ENCODE measurements around the gene NBAS. TPM values are rescaled to one million over a fixed set of nuclear protein-coding genes. Genes with fewer than 3 reads are reported as not detected.

NBAS gene
- total and polyA plus RNA-seq, 2 of the 4 experiments (the other 2 are of a cell fraction), result 22.3 to 105 TPM

DNA sequence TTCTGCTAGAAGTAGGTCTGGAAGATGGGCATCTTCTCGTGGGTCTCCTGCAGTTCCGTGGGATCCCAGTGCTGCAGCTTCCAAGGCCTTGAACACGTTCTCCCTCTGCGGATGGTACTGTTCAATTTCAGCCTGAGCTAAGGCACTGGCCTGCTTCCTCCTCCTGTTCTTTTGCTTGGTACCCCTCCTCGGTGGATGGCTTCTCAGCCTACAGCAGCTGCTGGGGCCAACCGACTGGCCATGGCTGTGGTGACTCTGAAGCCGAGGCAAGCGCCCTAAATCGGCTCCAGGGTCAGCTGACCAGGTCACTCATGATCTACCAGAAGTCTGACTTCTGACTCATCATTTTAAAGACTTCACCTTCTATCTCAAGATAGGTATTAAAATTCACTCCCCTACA is 150.2 kb downstream of the NBAS start:
- H3K4me1 ChIP-seq (ENCODE audit: control insufficient read depth, insufficient read depth, low read length), result no peaks in the 10 kb centered on the region
- no peak overlapping the region for H3K4me2 ChIP-seq (ENCODE audit: low read depth, low read length)
- H4K91ac ChIP-seq (ENCODE audit: insufficient read depth, low read depth, low read length), result no peak overlapping the region
- no peak overlapping the region for H2BK120ac ChIP-seq (ENCODE audit: low read depth, low read length)
- no peak overlapping the region for H3K9ac ChIP-seq (ENCODE audit: low read depth, low read length)
- no peak overlapping the region for H2AK5ac ChIP-seq (ENCODE audit: low read depth, low read length)
- no peaks in the 10 kb centered on the region for H4K20me1 ChIP-seq (ENCODE audit: insufficient read depth, low read length)
- peaks cover 0 to 5% of the 10 kb centered on the region in 2 experiments; a peak in 1 of 4 replicates for H3K79me1 ChIP-seq (ENCODE audit: low read depth in 1 of 2, low read length in 2 of 2)
- no peak overlapping the region for H4K8ac ChIP-seq (ENCODE audit: low read depth in 2 of 2, low read length in 2 of 2)
- ChIA-PET CTCF (interaction anchor here (0.5 to 1.1 kb wide), 3 partner anchors 11 to 45 kb away, joined by 3 to 4 read pairs (median 4); no protein-coding TSS in a partner anchor), POLR2A (ENCODE audit: unreplicated experiment) (no interaction called here)
- no peak overlapping the region for H2AK9ac ChIP-seq (replicated peaks; ENCODE audit: low read depth, low read length, poor library complexity)
- H3K56ac ChIP-seq (ENCODE audit: extremely low read depth, insufficient read depth, low read length), result no peak overlapping the region
- H2BK15ac ChIP-seq (ENCODE audit: low read depth, low read length), result no peak overlapping the region
- no peak overlapping the region for H3K4ac ChIP-seq (ENCODE audit: low read depth, low read length)
- no peak overlapping the region for H3K14ac ChIP-seq (replicated peaks; ENCODE audit: low read depth, low read length)
- dilution Hi-C loops (cut with HindIII; ENCODE audit: low sequenced_read_pairs, unreplicated experiment), result no loop called here
- peaks cover 8% of the 10 kb centered on the region for H3K36me3 ChIP-seq (ENCODE audit: control insufficient read depth, insufficient read depth, low read length)
- in situ Hi-C loops (cut with MboI; ENCODE audit: low sequenced_read_pairs), result no loop called here
- H3K18ac ChIP-seq (ENCODE audit: low read depth, low read length), result no peak overlapping the region
- H3K9me3 ChIP-seq (ENCODE audit: control insufficient read depth, insufficient read depth, low read length), result no peaks in the 10 kb centered on the region
- H2AFZ ChIP-seq (replicated peaks; ENCODE audit: low read length, poor library complexity), result no peak overlapping the region
- ATAC-seq (ENCODE audit: low read depth) (no peak), DNase-seq (no peak)
- no peak for TF ChIP-seq RFX5 (IDR thresholded peaks at IDR 0.05; ENCODE audit: low read depth, low read length)
- TF ChIP-seq, protein P1, sequence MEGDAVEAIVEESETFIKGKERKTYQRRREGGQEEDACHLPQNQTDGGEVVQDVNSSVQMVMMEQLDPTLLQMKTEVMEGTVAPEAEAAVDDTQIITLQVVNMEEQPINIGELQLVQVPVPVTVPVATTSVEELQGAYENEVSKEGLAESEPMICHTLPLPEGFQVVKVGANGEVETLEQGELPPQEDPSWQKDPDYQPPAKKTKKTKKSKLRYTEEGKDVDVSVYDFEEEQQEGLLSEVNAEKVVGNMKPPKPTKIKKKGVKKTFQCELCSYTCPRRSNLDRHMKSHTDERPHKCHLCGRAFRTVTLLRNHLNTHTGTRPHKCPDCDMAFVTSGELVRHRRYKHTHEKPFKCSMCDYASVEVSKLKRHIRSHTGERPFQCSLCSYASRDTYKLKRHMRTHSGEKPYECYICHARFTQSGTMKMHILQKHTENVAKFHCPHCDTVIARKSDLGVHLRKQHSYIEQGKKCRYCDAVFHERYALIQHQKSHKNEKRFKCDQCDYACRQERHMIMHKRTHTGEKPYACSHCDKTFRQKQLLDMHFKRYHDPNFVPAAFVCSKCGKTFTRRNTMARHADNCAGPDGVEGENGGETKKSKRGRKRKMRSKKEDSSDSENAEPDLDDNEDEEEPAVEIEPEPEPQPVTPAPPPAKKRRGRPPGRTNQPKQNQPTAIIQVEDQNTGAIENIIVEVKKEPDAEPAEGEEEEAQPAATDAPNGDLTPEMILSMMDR (conservative IDR thresholded peaks at IDR 0.05; ENCODE audit: low read depth, low read length), result no peak
- TF ChIP-seq CHD1 (IDR thresholded peaks at IDR 0.05; ENCODE audit: low read depth, low read length), result no peak
- no peak for TF ChIP-seq FOS (IDR thresholded peaks at IDR 0.05; ENCODE audit: low read depth, low read length)
- TF ChIP-seq MXI1 (IDR thresholded peaks at IDR 0.05; ENCODE audit: borderline replicate concordance, low read depth, low read length), result no peak
- TF ChIP-seq CEBPB (IDR thresholded peaks at IDR 0.05; ENCODE audit: low read depth, low read length), result no peak
- TF ChIP-seq, protein P2, sequence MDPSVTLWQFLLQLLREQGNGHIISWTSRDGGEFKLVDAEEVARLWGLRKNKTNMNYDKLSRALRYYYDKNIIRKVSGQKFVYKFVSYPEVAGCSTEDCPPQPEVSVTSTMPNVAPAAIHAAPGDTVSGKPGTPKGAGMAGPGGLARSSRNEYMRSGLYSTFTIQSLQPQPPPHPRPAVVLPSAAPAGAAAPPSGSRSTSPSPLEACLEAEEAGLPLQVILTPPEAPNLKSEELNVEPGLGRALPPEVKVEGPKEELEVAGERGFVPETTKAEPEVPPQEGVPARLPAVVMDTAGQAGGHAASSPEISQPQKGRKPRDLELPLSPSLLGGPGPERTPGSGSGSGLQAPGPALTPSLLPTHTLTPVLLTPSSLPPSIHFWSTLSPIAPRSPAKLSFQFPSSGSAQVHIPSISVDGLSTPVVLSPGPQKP (IDR thresholded peaks at IDR 0.05; ENCODE audit: borderline replicate concordance, low read depth, low read length), result no peak
- TF ChIP-seq RAD21 (IDR thresholded peaks at IDR 0.05; ENCODE audit: low read length), result no peak
- TF ChIP-seq, protein P3, sequence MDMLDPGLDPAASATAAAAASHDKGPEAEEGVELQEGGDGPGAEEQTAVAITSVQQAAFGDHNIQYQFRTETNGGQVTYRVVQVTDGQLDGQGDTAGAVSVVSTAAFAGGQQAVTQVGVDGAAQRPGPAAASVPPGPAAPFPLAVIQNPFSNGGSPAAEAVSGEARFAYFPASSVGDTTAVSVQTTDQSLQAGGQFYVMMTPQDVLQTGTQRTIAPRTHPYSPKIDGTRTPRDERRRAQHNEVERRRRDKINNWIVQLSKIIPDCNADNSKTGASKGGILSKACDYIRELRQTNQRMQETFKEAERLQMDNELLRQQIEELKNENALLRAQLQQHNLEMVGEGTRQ (IDR thresholded peaks at IDR 0.05; ENCODE audit: low read depth, low read length), result no peak
- no peak for TF ChIP-seq BHLHE40 (IDR thresholded peaks at IDR 0.05; ENCODE audit: low read depth, low read length)
- no peak overlapping the region for H4K5ac ChIP-seq (ENCODE audit: low read depth, low read length)
- no peak overlapping the region for H3K4me3 ChIP-seq (ENCODE audit: insufficient read depth, low read depth, low read length)
- BruUV-seq (replicated peaks), result no TSS peak
- no peak overlapping the region for H2BK20ac ChIP-seq (ENCODE audit: low read depth, low read length)
- no peak overlapping the region for H2BK5ac ChIP-seq (ENCODE audit: low read depth, low read length, poor library complexity, severe bottlenecking)
- no peak overlapping the region for H3K23ac ChIP-seq (ENCODE audit: low read depth, low read length)
- H3K9me1 ChIP-seq (ENCODE audit: insufficient read depth, low read length), result peaks cover 3% of the 10 kb centered on the region; the same call in 1 of the 2 replicates
- H3K27ac ChIP-seq (ENCODE audit: insufficient read depth, low read length), result no peak overlapping the region
- WGBS, 2 experiments (ENCODE audit: extremely low coverage in 2 of 2, insufficient read length in 1 of 2), result 91% methylated on average over 4 of the region's 9 CpGs; no CpG with 5 or more reads in 1 of the 2 experiments
- intact Hi-C loops (cut with micrococcal nuclease), result no loop called here
- no peaks in the 10 kb centered on the region for H3K27me3 ChIP-seq (ENCODE audit: control insufficient read depth, insufficient read depth, low read length)

Data from IMR-90 (cell line).